Transverse colon (tissue), 4 donors: ENCODE measurements around the gene F13A1. TPM values are rescaled to one million over a fixed set of nuclear protein-coding genes. Genes with fewer than 3 reads are reported as not detected.
A peak's percentile ranks its signal among the peaks of the same experiment; 100 is the strongest.

Source experiments
- DNase-seq: peaks from one replicate; pipeline ENCODE4 v3.0.0-alpha.2; 2019
- H3K27ac ChIP-seq, 4 donors: fragments of 200-600 bp; sonication (generic); 2 replicates each; pipeline ENCODE4 v1.5.1; 2016 to 2018; ENCODE audit warnings: inconsistent platforms in 4 of 4
- H3K27me3 ChIP-seq: fragments of 200-600 bp; sonication (generic); 2 replicates; pipeline ENCODE4 v1.5.1; 2017; ENCODE audit warnings: inconsistent platforms
- H3K36me3 ChIP-seq, 4 donors: fragments of 200-600 bp; sonication (generic); 2 replicates each; pipeline ENCODE4 v1.5.1; 2017 to 2019; ENCODE audit warnings: inconsistent platforms in 4 of 4
- H3K4me1 ChIP-seq, 4 donors: fragments of 200-600 bp; sonication (generic); 2 replicates each; pipeline ENCODE4 v1.5.1; 2017 to 2020; ENCODE audit warnings: inconsistent platforms in 4 of 4
- H3K4me3 ChIP-seq, 4 donors: fragments of 200-600 bp; sonication (generic); 1 replicate in 1 of 4; 2 replicates in 3 of 4; pipeline versions ENCODE4 v1.5.1 to v1.6.1; 2017 to 2019; ENCODE audit warnings: inconsistent platforms in 4 of 4
- H3K9me3 ChIP-seq, 2 donors: fragments of 200-600 bp; sonication (generic); 2 replicates each; pipeline ENCODE4 v1.5.1; 2017 to 2019; ENCODE audit warnings: inconsistent platforms in 2 of 2
- EP300 ChIP-seq: sonication (generic); formaldehyde crosslinking; IDR thresholded peaks from one replicate; pipeline ENCODE4 v1.6.1; 2017; ENCODE audit warnings: antibody characterized with exemption, low read depth
- POLR2A ChIP-seq: fragments of 450-650 bp; IDR thresholded peaks from one replicate; pipeline ENCODE4 v1.6.1; 2016; ENCODE audit warnings: antibody characterized with exemption, mild to moderate bottlenecking, moderate library complexity
- POLR2AphosphoS5 ChIP-seq, 3 donors: sonication (generic); formaldehyde crosslinking; IDR thresholded peaks; one replicate each; pipeline ENCODE4 v1.6.1; 2016; ENCODE audit warnings: antibody characterized with exemption in 3 of 3
- WGBS, 2 donors: methylation state at CpG; one replicate each; pipeline ENCODE4 v1.1.5; 2018; ENCODE audit warnings: low coverage in 1 of 2; 5-methylcytosine and 5-hydroxymethylcytosine counted together
- in situ Hi-C, 4 donors: fragments of 200-750 bp; cut with MboI; loops; one replicate each; pipeline versions ENCODE4 v1.15.0 to v1.15.1; 2017; ENCODE audit warnings: low sequenced_read_pairs in 3 of 4, low pct_ligation_motif_present in 1 of 4, low pct_unique_long_range_greater_than_20kb in 1 of 4
- intact Hi-C: fragments of 100-400 bp; cut with DNase I; formaldehyde crosslinking; loops from one replicate; pipeline ENCODE4 v1.15.1; 2023; ENCODE audit warnings: low total_unique reads
- total RNA-seq, 4 donors: library from RNA; depleted of rRNA; stranded (reverse); fragments of >200 nt; gene quantifications; one replicate each; pipeline ENCODE4 v1.1.0, GENCODE V29; 2016
- TF ChIP-seq, protein P1 (sequence below), 5 experiments: fragments of 200-600 bp in 3 of 5; fragments of 450-650 bp in 2 of 5; sonication (generic) in 3 of 5; IDR thresholded peaks; 1 replicate in 2 of 5; 2 replicates in 3 of 5; pipeline ENCODE4 v1.5.1; 2016 to 2017; ENCODE audit warnings: antibody characterized with exemption in 5 of 5, inconsistent platforms in 3 of 5, mild to moderate bottlenecking in 2 of 5, moderate library complexity in 1 of 5

Gene F13A1
- total RNA-seq, 4 donors from 2014 or later, result 5.4 to 58.4 (median 27.0) TPM

DNA sequence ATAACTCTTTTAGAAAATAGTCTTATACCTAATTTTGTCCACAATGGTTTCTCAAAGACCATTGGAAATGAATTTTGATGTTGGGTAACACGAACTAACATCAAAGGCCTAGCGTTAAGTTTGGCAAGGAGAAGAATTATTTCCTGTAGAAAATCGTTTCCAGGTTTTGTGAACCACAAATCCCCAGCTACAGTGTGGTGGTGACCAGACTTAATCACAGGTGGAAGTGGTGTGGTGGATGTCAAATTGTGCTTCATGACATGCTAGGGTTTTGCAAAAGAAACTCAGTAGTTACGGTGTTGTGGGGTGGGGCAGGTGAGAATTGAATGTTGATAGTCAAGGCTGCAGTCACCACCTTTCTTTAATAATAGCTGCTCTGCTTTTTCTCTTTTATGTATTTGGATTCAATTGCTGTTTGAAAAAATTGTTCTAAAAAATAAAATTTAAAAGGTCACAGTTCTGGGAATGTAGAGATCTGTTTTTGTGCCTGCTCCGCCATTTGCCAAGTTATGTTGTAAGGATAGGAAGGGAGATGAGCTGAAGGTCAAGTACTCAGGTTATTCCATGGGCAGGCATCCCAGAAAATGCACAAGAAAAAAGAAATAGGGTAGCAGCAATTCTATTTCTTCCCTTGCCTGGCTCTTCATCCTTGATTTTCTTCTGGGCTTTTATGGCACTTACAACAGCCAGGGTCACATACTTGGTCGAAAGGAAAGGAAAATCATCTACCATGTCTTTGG lies 83.6 kb downstream of the F13A1 start:
- intact Hi-C loops, result no loop called here
- 64 to 75% methylated on average over 6 of the region's 6 CpGs for WGBS, 2 donors

GRCh38 chr6:6235786-6236185 lies 84.7 kb downstream of the F13A1 start:
- no peaks in the 10 kb centered on the region for H3K9me3 ChIP-seq
- no peak for DNase-seq
- H3K27me3 ChIP-seq, result no peaks in the 10 kb centered on the region
- H3K36me3 ChIP-seq, result no peaks in the 10 kb centered on the region
- TF ChIP-seq, protein P1, sequence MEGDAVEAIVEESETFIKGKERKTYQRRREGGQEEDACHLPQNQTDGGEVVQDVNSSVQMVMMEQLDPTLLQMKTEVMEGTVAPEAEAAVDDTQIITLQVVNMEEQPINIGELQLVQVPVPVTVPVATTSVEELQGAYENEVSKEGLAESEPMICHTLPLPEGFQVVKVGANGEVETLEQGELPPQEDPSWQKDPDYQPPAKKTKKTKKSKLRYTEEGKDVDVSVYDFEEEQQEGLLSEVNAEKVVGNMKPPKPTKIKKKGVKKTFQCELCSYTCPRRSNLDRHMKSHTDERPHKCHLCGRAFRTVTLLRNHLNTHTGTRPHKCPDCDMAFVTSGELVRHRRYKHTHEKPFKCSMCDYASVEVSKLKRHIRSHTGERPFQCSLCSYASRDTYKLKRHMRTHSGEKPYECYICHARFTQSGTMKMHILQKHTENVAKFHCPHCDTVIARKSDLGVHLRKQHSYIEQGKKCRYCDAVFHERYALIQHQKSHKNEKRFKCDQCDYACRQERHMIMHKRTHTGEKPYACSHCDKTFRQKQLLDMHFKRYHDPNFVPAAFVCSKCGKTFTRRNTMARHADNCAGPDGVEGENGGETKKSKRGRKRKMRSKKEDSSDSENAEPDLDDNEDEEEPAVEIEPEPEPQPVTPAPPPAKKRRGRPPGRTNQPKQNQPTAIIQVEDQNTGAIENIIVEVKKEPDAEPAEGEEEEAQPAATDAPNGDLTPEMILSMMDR (IDR thresholded peaks at IDR 0.05), result no peak
- no peak for TF ChIP-seq POLR2A
- TF ChIP-seq EP300, result no peak
- TF ChIP-seq POLR2AphosphoS5 (IDR thresholded peaks at IDR 0.05), result no peak
- no peak overlapping the region for H3K4me3 ChIP-seq
- H3K4me1 ChIP-seq, result peaks cover 0 to 20% (median 0%) of the 10 kb centered on the region in 4 donors
- in situ Hi-C loops (no loop called here), intact Hi-C loops (no loop called here)
- peak overlapping the region in 3 of 4 donors; percentile 16 to 56 (median 50) for H3K27ac ChIP-seq
- whole genome bisulfite sequencing, 2 donors, result 51 to 54% methylated on average over 2 of the region's 2 CpGs

More for the DNA sequence above, 83.6 kb downstream of the F13A1 start:
- Histone ChIP-seq H3K27ac (no peak overlapping the region), H3K4me3 (no peak overlapping the region), H3K36me3 (no peaks in the 10 kb centered on the region), H3K9me3 (no peaks in the 10 kb centered on the region), H3K4me1 (peaks cover 0 to 18% (median 0%) of the 10 kb centered on the region in 4 donors), H3K27me3 (no peaks in the 10 kb centered on the region)
- TF ChIP-seq, protein P1 (IDR thresholded peaks at IDR 0.05), result no peak
- TF ChIP-seq POLR2A, result no peak
- in situ Hi-C loops, result no loop called here
- no peak for DNase-seq

GRCh38 chr6:6234963-6235362 lies 85.5 kb downstream of the F13A1 start:
- TF ChIP-seq POLR2AphosphoS5 (IDR thresholded peaks at IDR 0.05), result no peak
- TF ChIP-seq POLR2A, result no peak
- TF ChIP-seq, protein P1 (IDR thresholded peaks at IDR 0.05), result no peak
- no peak for TF ChIP-seq EP300
- no peaks in the 10 kb centered on the region for H3K27me3 ChIP-seq
- H3K27ac ChIP-seq, result peak overlapping the region; percentile 16 to 56 (median 43)
- intact Hi-C loops (no loop called here), in situ Hi-C loops (no loop called here)
- peaks cover 0 to 26% (median 3%) of the 10 kb centered on the region in 4 donors for H3K4me1 ChIP-seq
- no peak for DNase-seq
- H3K9me3 ChIP-seq, result no peaks in the 10 kb centered on the region
- H3K4me3 ChIP-seq, result no peak overlapping the region
- no peaks in the 10 kb centered on the region for H3K36me3 ChIP-seq
- 33 to 44% methylated on average over 1 of the region's 1 CpG for WGBS, 2 donors

- WGBS, 2 donors, result 33% methylated on average over 1 of the region's 1 CpG; no CpG with 5 or more reads in 1 of the 2 donors
- peaks cover 0 to 35% (median 9%) of the 10 kb centered on the region in 4 donors for H3K4me1 ChIP-seq
- no peak overlapping the region for H3K4me3 ChIP-seq
- H3K36me3 ChIP-seq, result no peaks in the 10 kb centered on the region
- in situ Hi-C loops, result no loop called here
- H3K27me3 ChIP-seq, result no peaks in the 10 kb centered on the region
- TF ChIP-seq POLR2A (no peak), EP300 (no peak), POLR2AphosphoS5 (IDR thresholded peaks at IDR 0.05) (peak in 2 of 3 donors; percentile 14)
- TF ChIP-seq, protein P1 (IDR thresholded peaks at IDR 0.05), result no peak
- DNase-seq, result peak; percentile 89
- peak overlapping the region; percentile 49 to 74 (median 60) for H3K27ac ChIP-seq
- intact Hi-C loops, result no loop called here
- H3K9me3 ChIP-seq, result no peaks in the 10 kb centered on the region
Observed at GRCh38 chr6:6230286-6230685, 90.2 kb downstream of the F13A1 start.
